ENCODE results near the gene IGFL3.
A peak's percentile ranks its signal among the peaks of the same experiment; 100 is the strongest.
"Not testable (repeated sequence)": the region's sequence is repeated elsewhere in the genome, so short reads cannot be mapped to it uniquely, and the experiment has no call there.

IGFL3 gene

DNA sequence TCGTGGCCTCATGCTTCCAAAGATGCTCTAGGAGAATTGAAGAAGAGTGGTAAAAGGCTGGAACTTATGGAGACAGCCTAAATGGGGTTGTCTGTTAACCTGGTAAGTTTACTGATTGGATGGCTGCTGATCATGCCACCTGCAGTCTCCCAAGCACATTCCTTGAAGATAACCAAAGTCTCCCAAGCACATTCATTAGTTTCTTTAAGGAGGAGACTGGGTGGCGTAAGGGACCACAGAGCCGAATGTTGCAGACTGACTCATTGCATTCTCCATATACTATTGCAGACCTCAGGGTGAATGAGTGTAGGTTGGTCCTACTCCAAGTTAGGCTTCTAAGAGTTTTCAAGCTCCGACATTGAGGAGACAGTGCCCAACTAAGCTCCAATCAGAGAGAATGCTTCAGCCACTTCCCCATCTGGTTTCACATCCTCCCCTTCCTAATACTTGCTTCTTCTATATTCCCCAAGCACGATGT, at the start of gene IGFL3:
Gene IGFL3, minus strand, starts transcription at position 51 of the 478 bp plus-strand sequence. Its CDS starts 39 bp downstream, at position 12.
- peak in 3 of 14 donors; percentile 1 to 12 (median 8) for DNase-seq

DNA sequence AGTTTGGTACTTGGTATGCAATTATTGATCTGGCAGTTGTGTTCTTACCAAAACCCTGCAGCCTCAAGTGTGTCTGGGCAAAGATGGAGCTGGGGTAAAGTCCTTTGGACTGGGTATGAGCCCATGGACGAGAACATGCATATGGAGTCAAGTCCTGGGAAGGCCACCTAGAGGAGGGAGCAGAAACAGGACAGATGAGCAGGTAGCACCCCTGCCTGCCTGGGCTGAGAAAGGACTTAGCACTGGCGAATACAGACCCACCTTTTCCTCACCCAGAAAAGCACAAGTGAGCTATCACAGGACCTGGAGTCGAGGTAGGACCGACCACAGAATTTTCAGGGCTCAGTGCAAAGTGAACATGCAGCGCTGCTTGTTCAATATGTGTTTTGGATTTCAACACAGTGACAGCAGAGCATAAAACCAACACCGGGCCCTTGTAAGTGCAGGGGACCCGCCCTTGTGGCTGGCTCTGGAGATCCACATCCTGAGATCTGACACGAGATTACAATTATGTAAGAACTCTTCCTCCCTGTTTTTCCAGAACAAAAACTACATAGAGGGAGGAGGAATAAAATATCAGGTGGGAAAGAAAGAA, 49.5 kb upstream of the IGFL3 start:
- no peak for DNase-seq

DNA sequence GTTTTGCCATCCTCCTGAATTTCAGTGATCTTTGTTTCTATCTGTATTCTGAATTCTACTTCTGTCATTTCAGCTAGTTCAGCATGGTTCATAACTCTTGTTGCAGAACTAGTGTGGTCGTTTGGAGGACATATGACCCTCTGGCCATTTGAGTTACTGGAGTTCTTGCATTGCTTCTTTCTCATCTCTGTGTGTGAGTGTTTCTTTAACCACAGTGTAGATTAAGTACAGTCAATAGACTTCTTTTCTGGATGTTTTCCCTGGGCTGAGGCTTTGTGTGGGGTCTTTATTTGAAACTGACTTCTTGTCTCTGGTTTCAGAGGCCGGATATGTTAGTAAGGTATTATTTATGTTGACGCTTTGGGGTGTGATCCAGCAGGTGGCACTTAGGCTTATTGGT, 38.2 kb upstream of the IGFL3 start:
- DNase-seq = no peak

DNA sequence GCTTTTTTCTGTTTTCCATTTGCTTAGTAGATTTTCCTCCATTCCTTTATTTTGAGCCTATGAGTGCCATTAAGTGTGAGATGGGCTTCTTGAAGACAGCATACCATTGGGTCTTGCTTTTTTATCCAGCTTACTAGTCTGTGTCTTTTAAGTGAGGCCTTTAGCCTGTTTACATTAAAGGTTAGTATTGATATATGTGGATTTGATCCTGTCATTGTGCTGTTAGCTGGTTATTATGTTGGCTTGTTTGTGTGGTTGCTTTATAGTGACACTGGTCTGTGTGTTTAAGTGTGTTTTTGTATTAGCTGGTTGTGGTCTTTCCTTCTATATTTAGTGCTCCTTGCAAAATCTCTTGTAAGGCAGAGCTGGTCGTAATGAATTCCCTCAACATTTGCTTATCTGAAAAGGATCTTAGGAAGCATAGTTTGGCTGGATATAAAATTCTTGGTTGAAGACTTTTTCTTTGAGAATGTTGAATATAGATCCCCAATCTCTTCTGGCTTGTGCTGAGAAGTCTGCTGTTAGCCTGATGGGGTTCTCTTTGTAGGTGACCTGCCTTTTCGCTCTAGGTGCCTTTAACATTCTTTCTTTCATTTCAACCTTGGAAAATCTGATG, 37.3 kb upstream of the IGFL3 start:
- not testable (repeated sequence) for DNase-seq

DNA sequence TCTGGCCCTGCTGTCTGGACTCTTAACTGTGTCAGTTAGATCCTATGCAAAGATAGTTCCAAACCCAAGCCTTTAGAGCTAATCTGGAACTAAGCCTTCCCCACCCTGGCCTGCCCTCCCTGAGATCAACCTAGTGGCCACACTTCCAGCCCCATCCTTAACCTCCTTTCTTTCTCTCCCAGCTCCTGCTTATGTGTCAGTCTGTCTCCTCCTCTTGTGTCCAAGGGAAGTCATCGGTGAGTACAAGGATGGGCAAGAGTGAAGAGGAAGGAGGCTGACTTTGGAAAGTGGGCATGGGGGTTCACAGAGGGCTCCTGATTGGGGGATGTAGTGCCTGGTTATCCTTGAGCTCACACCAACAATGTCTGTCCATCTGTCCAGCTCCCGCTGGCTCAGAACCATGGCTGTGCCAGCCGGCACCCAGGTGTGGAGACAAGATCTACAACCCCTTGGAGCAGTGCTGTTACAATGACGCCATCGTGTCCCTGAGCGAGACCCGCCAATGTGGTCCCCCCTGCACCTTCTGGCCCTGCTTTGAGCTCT, 35.8 kb upstream of the IGFL3 start:
- no peak for DNase-seq

DNA sequence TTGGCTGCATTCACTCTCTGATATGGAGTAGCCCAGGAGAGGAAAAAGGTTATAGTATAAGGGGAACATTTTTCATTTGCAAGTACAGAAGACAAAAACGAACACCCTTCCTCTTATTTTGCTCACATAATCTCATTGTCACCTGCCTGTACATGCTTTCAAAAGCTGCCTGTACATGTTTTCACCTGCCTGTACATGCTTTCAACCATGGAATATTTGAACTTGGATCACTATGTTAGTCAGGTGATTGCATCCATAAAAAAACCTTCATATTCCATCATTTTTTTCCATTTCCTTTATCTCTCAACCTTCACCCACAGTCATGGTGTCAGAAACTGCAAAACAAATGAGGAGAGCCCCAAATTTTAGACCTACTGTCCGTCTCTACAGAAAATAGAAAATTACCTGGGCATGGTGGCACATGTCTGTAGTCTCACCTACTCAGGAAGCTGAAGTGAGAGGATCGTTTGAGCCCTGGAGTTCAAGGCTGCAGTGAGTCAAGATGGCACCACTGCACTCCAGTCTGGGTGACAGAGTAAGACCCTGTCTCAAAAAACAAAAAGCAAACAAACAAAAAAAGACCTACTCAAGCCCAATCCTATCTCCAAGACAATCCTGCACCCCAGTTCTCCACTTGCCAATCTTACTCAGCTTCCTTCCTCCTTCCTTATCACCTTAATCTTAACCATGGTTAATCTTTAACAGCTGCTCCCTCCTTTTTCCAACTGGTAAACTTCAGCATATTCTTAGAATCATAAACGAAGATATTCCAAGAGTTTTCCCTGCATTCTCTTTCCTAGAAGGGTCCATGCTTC, 35.1 kb upstream of the IGFL3 start:
- DNase-seq = no peak

DNA sequence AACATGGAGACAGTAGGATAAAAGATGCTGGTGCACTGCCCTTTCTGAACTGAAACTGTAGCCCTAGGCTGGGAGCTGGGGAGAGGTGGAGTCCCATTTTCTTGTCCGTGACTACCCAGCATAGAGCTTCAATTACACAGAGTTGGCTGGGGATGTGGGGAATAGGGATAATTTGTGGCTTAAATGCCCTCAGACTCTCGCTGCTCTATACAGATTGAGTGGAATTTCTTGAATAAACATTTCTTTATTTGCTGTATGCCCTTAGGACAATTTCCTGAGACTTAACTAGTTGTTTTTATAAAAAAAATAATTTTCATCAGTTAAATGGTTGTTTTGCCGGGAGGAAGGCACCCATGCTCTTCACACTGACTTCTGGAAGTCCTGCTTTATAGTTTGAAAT, 30.7 kb upstream of the IGFL3 start:
- DNase-seq = no peak

DNA sequence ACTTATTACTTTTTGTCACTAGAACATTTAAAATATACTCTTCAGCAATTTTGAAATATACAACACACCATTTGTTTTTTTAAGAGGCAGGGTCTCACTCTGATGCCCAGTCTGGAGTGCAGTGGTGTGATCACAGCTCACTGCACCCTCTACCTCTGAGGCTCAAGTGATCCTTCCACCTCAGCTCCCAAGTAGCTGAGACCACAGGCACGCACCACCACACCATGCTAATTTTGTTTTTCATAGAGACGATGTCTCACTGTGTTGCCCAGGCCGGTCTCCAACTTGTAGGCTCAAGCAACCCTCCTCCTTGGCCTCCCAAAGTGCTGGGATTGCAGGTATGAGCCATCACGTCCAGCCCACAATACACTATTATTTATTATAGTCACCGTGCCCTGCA, 26.1 kb upstream of the IGFL3 start:
- DNase-seq = no peak

DNA sequence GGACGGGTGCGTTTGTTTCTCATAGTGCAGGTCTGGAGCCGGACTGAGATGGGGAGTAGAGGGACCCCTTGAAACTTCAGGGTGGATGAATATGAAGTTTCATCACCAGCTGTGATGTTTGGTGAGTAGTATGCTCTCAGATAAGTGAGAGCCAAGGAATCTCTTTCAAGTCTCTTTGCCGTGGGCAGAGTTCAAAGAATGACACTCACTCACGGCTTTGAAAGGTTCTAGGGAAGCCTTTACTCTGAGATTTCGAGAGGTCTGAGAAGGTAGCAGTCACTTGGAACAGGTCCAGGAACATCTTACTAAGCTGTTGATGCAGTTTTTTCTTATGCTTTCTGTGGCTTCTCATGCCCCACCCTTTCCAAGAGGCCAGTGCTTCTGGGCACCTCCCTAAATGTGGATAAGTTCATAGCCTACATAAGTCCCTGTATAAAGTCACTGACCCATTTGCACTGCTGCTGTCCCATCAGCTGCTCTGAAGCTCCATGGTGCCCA, 23.4 kb upstream of the IGFL3 start, which contains the start of gene IGFL2:
Gene IGFL2, plus strand, starts transcription at position 448 of the 498 bp plus-strand sequence. Its CDS starts 41 bp downstream, at position 489.
- no peak for DNase-seq

DNA sequence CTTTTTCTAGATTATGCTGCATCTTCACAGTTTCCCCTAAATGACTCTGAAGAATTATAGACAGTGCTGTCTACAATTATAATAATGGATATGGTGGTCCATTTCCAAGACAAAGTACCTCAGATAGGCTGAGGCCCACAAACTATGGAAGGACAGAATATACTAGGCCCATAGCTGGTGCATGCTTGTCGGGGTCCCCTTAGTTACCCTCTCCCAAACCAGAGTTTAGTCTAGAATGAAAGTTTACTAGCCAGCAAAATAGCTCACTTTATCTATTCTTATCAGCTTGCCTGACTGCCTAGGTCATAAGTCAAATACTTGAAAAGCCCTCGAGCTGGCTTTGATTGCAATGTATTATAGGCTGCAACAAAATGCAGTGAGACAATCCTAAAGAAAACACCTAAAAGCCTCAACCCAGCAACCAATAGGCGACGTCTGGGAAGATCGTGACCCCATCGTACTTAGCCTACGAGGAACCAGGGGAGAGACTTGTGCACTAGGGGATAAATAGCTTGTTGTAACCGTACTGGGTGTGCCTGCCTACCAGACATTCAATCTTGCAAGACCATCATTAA, 22.8 kb upstream of the IGFL3 start:
- DNase-seq = no peak

DNA sequence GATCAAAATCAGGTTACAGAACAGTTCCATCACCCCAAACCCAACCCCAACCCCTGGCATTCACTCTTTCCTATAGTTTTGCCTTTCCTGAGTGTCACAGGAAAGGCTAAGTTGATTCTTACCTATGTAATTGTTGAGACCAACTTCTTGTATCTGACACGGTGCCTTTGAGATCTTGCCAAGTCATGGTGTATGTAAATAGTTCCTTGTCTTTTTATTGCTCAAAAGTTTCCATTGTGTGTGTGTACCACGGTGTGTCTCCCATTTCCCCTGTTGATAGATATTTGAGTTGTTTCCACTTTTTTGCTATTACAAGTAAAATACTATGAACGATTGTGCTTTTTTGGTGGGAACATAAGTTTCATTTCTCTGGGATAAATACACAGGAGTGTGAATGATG, 20.3 kb upstream of the IGFL3 start:
- no peak for DNase-seq

DNA sequence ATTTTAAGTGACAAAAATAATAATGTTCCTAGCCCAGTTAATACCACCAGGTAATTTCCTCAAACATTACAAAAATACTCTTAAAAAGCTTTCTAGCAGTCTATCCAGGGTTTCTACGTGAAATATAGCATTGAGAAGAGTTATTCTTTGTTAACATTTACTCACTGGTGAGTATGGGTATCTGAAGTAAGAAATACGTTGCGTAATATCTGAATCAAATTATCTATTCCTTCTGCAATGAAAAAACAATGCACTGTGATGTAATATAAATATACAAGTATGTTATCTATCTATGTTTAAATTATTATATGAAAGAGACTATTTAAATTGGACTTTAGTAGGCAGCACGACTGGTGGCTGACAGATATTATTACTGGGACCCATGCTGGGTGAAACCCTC, 17.8 kb upstream of the IGFL3 start:
- DNase-seq = no peak

DNA sequence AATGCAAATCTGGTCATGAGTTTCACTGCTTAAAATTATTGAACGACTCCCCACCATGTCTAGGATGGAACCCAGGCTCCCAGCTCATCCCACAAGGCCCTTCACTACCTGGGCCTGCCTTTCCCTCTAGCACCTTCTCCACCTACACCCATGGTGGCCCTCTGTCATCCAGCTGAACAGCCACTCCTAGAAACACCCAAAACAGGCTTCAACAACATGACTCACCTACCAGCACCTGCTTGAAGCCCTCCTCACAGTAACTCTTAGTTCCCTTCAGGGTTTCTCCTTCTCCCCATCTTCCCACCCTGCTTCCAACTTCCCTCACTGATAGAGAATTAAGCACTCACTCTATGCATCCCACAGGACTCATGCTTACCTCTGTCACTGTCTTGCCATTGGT, 16.9 kb upstream of the IGFL3 start:
- DNase-seq = no peak

DNA sequence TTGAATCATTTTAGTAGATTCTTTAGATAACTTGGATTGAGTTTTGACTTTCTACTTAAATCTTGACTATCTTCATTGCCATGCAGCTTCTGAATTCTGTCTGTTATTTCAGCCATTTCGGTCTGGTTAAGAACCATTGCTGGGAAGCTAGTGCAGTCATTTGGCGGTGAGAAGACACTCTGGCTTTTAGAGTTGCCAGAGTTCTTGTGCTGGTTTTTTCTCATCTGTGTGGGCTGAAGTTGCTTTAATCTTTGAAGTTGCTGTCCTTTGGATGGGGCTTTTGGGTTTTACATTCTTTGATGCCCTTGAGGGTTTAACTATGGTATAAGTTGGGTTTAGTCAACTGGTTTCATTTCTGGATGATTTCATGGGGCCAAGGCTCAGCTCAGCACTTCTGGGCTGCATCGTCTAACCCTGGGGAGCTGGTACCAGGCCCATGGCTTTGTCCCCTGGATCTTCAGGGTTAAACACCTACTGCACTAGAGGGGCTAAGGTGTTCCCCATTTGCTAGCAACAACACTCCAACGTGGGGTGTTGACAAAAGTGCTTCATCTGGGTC, 13.5 kb upstream of the IGFL3 start:
- DNase-seq = no peak

DNA sequence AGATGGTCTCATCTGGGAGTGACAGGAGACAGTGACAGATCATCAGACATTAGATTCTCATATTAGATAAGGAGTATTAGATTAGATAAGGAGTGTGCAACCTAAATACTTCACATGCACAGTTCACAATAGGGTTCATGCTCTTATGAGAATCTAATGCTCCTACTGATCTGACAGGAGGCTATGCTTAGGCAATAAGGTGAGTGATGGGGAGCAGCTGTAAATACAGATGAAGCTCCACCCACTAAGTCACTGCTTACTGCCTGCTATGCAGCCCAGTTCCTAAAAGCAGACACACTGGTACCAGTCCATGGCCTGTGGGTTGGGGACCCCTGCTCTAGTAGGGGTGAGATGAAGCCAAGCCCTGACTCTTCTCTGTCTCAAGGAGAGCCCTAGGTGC, 10.0 kb upstream of the IGFL3 start:
- no peak for DNase-seq

DNA sequence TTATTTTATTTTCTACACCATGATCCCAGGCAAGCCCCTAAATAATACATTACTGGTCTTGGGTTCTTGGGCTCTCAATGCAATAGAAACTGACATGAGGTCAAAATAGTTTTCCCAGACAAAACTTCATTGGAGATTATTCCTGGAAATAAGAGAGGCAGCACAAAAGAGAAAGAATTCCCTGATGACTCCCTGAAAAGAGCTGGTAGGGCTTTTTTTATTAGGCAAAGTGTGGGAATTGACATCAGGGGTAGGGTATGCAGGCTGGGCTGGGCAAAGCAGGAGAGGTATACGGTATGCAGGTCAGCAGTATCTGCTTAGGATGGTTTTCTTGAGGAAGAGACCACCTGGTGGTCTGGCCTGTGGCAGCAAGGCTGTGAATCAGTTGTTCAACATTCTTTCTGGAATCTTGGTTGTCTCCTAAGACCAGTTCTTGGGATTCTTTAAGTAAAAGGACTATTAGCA, 9.3 kb upstream of the IGFL3 start:
- DNase-seq = no peak

DNA sequence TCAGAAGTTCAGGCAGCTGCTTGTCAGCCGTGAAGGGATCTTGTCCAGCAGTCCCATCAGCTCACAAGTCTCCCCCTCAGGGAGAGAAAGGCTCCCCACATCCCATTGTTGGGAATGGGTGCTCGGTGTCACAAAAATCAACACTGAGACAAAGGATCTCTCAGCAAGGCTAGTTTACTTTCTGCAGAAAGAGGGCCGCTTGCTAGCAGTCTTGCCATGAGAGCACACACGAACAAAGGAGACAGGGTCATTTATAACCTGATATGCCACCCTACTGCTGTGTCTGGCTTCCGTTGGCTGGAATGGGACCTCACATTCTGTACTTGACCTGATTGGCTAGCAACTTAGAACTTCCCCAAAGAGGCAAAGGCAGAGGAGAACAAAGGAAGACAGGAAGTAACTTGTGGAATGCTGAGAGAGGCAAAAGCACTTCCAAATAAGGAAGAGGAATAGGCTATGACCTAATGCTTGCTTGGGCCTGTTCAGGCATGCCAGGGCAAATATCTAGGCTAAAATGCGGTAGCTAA, 8.7 kb upstream of the IGFL3 start:
- DNase-seq = peak in 10 of 14 donors; percentile 6 to 80 (median 26)

DNA sequence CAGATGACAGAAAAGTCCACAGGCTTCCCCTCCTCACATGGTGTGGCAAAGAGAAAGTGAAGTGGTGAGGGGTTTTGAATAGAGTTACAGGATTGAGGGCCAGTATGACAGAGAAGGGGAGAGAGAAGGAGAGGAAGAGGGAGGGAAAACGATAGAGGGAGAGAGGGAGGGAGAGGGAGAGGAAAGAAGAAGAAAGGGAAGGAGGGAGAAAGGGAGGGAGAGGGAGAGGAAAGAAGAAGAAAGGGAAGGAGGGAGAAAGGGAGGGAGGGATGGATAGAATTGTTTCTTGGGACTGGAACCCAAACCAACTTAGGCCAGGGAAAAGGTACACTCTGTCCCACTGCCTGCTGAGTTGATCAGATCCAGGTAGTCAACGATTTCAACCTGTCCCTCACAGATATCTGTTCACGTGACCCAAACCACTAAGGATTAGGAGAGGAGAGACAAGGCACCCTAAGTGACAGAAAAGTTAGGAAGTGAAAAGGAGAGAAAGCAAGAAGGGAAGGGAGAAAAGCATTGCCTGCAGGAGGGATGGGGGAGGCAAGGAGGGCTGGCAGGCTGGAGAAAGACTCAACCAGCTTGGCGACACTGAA, 8.1 kb upstream of the IGFL3 start:
- DNase-seq = no peak

DNA sequence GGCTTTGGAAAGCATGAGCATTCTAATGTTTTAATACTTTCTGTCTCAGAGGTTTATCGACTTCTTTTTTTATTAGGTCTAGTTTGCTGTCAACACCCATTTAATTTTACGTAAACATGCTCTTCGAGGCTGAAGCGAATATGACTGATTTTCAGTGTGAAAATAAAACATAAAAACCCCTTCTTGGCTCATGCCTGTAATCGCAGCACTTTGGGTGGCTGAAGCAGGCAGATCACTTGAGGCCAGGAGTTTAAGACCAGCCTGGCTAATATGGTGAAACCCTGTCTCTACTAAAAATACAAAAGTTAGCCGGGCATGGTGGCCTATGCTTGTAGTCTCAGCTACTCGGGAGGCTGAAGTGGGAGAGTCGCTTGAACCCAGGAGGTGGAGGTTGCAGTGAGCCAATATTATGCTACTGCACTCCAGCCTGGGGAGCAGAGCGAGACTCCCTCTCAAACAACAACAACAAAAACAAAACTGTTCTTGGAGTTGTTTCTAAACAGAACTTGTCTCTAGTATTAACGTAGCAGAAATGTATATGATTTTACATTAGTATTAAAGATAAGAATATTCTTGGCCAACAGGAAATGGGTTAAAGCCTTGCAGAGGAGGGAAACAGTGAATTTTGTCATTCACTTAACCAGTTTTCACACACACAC, 7.1 kb upstream of the IGFL3 start:
- no peak for DNase-seq

DNA sequence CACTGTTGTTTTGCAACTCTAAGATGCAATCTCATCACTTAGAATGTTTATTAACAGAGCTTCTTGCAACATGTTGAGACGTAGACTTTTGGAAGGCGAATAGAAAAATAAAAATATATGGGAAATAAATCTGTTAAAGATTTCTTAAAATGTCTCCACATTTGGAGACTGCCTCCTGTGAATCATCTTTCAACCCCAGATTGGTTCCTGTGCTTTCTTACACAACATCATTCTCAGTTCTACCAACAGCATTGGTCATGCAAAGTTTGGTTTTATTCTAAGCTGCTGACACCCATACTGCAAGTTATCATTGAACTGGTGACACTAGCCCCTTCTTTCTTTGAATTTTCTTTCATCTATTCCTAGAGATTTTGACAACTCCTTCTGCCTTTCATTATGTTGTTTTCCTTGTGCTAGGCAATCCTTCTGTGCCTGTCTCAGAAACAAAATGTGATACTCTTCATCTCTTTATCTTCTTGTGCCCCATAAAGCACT, 1.6 kb upstream of the IGFL3 start:
- no peak for DNase-seq

DNA sequence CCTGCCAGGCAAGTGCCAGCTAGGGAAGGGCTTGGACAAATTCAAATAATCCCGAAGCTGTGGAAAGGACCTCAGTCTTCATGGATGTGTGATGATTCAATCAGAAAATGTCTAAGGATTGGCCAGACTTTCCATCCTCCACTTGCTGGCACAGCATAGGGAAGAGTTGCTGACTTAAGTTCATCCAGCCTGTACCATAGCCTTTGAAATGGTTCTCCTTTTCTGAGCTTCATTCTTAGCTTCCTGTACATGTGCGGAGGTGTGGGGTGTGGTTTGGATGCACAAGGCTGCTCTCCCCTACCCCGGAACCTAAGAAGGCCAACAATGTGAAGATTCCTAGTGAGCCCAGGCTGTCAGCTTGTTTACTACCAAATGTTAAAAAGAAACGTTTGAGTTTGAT, 959 bp upstream of the IGFL3 start:
- no peak for DNase-seq

Data from C1 segment of cervical spinal cord (tissue), 14 donors.